Mammary epithelial cell (primary cell): Measurements from ENCODE around the gene RARB.

ENCODE experiments used
- CTCF ChIP-seq, 2 donors: IDR thresholded peaks in 1 of 2; conservative IDR thresholded peaks in 1 of 2; 2 replicates each; pipeline ENCODE4 v1.5.1; 2011 to 2012; ENCODE audit warnings: inconsistent platforms in 2 of 2, low read length in 2 of 2, mild to moderate bottlenecking in 2 of 2, control low read depth in 1 of 2, low read depth in 1 of 2; ENCODE audit not compliant: insufficient read depth in 1 of 2; ENCODE audit errors: extremely low read depth in 1 of 2
- EZH2 ChIP-seq: IDR thresholded peaks from 2 replicates; pipeline ENCODE4 v1.6.1; 2012; ENCODE audit warnings: low read length, inconsistent platforms, borderline replicate concordance

GRCh38 chr3:25423780-25424588 lies 4.1 kb upstream of the RARB start:
- TF ChIP-seq CTCF (conservative IDR thresholded peaks at IDR 0.05 in 1 of 2, IDR thresholded peaks at IDR 0.05 in 1 of 2; ENCODE audit: extremely low read depth in 1 of 2, insufficient read depth in 1 of 2, low read depth in 1 of 2, low read length in 2 of 2), result no peak
- no peak for TF ChIP-seq EZH2
